ENCODE data around the gene CPLANE1.

The CPLANE1 gene

DNA sequence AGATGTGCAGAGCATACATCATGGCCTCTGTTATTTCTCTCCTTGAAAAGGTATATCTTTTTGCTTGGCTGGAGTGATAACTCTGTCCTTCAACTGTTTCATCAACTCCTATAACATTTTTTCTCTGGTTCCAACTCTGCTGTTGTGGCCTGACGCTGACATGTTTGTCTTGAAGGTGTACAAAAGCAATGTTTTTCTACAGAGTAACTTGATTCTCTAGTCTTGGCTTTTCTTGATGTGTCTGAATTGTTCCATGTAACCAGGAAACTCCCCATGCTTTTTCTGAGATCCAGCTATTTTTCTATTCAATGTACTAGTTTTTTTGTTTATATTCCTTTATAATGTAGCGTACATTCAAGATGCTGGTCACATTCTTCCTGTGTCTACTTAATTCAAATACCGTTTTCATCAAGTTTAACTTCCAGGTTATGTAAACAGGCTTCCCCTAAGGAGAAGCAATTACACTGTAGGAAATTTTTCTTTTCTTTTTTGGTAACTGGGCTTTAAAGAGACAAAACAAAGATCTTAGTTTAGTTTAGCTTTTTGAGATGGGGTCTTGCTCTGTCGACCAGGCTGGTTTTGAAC, 6.7 kb upstream of the CPLANE1 start:
- TF ChIP-seq, protein P1, sequence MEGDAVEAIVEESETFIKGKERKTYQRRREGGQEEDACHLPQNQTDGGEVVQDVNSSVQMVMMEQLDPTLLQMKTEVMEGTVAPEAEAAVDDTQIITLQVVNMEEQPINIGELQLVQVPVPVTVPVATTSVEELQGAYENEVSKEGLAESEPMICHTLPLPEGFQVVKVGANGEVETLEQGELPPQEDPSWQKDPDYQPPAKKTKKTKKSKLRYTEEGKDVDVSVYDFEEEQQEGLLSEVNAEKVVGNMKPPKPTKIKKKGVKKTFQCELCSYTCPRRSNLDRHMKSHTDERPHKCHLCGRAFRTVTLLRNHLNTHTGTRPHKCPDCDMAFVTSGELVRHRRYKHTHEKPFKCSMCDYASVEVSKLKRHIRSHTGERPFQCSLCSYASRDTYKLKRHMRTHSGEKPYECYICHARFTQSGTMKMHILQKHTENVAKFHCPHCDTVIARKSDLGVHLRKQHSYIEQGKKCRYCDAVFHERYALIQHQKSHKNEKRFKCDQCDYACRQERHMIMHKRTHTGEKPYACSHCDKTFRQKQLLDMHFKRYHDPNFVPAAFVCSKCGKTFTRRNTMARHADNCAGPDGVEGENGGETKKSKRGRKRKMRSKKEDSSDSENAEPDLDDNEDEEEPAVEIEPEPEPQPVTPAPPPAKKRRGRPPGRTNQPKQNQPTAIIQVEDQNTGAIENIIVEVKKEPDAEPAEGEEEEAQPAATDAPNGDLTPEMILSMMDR (IDR thresholded peaks at IDR 0.05; ENCODE audit: poor library complexity, severe bottlenecking), result no peak
- no peaks in the 10 kb centered on the region for H3K27me3 ChIP-seq (ENCODE audit: insufficient read depth, poor library complexity, severe bottlenecking)
- ATAC-seq (ENCODE audit: low read depth) (no peak), DNase-seq (ENCODE audit: low spot score) (no peak)
- H3K4me3 ChIP-seq (ENCODE audit: severe bottlenecking), result no peak overlapping the region
- no peak overlapping the region for H3K27ac ChIP-seq (ENCODE audit: poor library complexity, severe bottlenecking)
- H3K4me1 ChIP-seq (ENCODE audit: insufficient read depth, poor library complexity, severe bottlenecking), result no peaks in the 10 kb centered on the region
- no peaks in the 10 kb centered on the region for H3K9me3 ChIP-seq (ENCODE audit: severe bottlenecking)
- H3K36me3 ChIP-seq (ENCODE audit: low read depth), result no peaks in the 10 kb centered on the region

DNA sequence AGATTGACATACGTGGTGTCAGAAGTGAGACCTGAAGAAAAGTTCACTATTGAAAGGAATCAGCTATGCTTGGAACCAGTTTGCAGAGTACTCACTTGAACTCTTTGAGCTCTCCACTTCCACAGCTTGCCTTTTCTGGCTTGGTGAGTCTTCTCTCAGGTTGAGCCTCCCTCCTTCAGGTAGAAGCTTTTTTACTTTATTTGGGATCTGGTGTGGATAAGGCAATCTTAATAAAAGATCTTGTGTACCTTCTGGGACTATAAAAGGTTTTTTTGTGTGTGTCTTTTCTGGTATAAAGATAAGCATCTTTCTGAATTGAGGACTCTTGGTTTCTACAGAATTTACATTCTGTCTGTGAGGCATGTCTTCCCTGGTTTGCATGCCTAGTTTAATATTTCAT, 5.4 kb upstream of the CPLANE1 start:
- no peaks in the 10 kb centered on the region for H3K9me3 ChIP-seq (ENCODE audit: severe bottlenecking)
- no peaks in the 10 kb centered on the region for H3K4me1 ChIP-seq (ENCODE audit: insufficient read depth, poor library complexity, severe bottlenecking)
- no peaks in the 10 kb centered on the region for H3K36me3 ChIP-seq (ENCODE audit: low read depth)
- H3K27me3 ChIP-seq (ENCODE audit: insufficient read depth, poor library complexity, severe bottlenecking), result no peaks in the 10 kb centered on the region
- H3K4me3 ChIP-seq (ENCODE audit: severe bottlenecking), result no peak overlapping the region
- TF ChIP-seq, protein P1 (IDR thresholded peaks at IDR 0.05; ENCODE audit: poor library complexity, severe bottlenecking), result no peak
- no peak overlapping the region for H3K27ac ChIP-seq (ENCODE audit: poor library complexity, severe bottlenecking)
- DNase-seq (ENCODE audit: low spot score) (no peak), ATAC-seq (ENCODE audit: low read depth) (no peak)

DNA sequence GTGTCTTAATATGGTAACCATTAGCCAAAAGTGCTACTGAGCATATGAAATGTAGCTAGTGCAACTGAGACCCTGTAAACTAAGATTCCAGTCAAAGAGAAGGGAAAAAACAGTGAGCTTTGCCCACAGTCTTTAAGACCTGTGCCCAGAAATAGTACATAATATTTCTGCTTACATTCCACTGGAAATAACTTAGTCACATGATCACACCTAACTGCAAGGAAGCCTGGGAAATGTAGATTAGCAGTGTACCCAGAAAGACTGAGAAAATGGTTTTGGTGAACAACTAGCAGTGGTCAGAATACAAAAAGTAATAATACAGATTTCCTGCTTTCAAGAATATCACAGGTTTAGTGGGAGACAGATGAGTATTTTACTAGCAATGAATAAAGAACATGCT, 2.5 kb upstream of the CPLANE1 start:
- Histone ChIP-seq H3K4me1 (ENCODE audit: insufficient read depth, poor library complexity, severe bottlenecking) (peaks cover 5% of the 10 kb centered on the region), H3K36me3 (ENCODE audit: low read depth) (no peaks in the 10 kb centered on the region), H3K27ac (ENCODE audit: poor library complexity, severe bottlenecking) (no peak overlapping the region), H3K9me3 (ENCODE audit: severe bottlenecking) (no peaks in the 10 kb centered on the region), H3K4me3 (ENCODE audit: severe bottlenecking) (no peak overlapping the region), H3K27me3 (ENCODE audit: insufficient read depth, poor library complexity, severe bottlenecking) (no peaks in the 10 kb centered on the region)
- no peak for ATAC-seq (ENCODE audit: low read depth)
- DNase-seq (ENCODE audit: low spot score), result no peak
- TF ChIP-seq, protein P1 (IDR thresholded peaks at IDR 0.05; ENCODE audit: poor library complexity, severe bottlenecking), result no peak

DNA sequence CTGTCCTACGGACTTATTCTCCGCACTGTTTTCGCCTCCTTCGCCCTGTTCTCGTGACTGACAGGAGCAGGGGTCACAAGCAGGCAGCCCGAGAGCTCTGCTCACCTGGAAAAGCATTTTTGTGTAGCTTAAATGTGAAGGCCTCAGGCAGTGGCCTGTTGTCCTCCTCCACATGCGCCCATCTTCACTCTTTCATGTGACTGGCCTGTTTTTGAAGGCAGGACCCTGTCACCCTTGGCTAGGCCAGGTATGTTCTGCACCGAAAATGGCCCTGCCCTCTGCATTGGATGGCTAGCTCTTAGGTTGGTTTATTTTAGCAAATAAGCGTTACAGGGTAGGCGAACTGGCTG, 614 bp upstream of the CPLANE1 start:
- TF ChIP-seq, protein P1 (IDR thresholded peaks at IDR 0.05; ENCODE audit: poor library complexity, severe bottlenecking), result no peak
- peak overlapping the region; percentile 66 for H3K4me3 ChIP-seq (ENCODE audit: severe bottlenecking)
- no peaks in the 10 kb centered on the region for H3K9me3 ChIP-seq (ENCODE audit: severe bottlenecking)
- H3K27me3 ChIP-seq (ENCODE audit: insufficient read depth, poor library complexity, severe bottlenecking), result no peaks in the 10 kb centered on the region
- peaks cover 11% of the 10 kb centered on the region for H3K4me1 ChIP-seq (ENCODE audit: insufficient read depth, poor library complexity, severe bottlenecking)
- H3K27ac ChIP-seq (ENCODE audit: poor library complexity, severe bottlenecking), result peak overlapping the region; percentile 59
- no peak for DNase-seq (ENCODE audit: low spot score)
- ATAC-seq (ENCODE audit: low read depth), result no peak
- peaks cover 6% of the 10 kb centered on the region for H3K36me3 ChIP-seq (ENCODE audit: low read depth)

DNA sequence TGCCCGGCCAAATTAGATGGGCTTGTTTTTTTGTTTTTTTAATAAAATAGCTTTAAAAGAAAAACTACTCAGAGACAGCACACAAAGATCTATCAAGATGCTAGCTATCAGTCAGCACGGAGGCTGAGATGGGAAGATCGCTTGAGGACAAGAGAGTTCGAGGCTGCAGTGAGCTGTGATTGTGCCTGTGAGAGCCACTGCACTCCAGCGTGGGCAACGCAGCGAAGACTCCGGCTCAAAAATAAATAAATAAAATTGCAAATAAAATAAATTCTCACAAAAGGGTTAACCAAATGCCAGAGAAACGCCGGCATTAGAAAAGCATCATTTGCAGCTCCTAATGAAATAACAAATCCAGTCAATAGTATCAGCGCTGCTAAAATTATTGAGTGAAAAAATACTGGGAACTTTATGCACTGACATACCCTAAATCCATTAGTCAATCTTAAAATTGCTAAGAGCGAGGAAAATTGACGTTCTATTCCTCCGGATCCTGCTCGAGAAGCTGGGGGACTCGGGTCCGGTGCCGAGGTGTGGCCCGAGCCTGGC, 681 bp downstream of the CPLANE1 start:
- ATAC-seq (ENCODE audit: low read depth), result no peak
- H3K4me3 ChIP-seq (ENCODE audit: severe bottlenecking), result peak overlapping the region; percentile 66

More for the DNA sequence above, 681 bp downstream of the CPLANE1 start:
- Histone ChIP-seq H3K4me1 (ENCODE audit: insufficient read depth, poor library complexity, severe bottlenecking) (peaks cover 11% of the 10 kb centered on the region), H3K36me3 (ENCODE audit: low read depth) (peaks cover 12% of the 10 kb centered on the region), H3K9me3 (ENCODE audit: severe bottlenecking) (no peaks in the 10 kb centered on the region), H3K27me3 (ENCODE audit: insufficient read depth, poor library complexity, severe bottlenecking) (no peaks in the 10 kb centered on the region), H3K27ac (ENCODE audit: poor library complexity, severe bottlenecking) (peak overlapping the region; percentile 59)
- TF ChIP-seq, protein P1 (IDR thresholded peaks at IDR 0.05; ENCODE audit: poor library complexity, severe bottlenecking), result no peak
- no peak for DNase-seq (ENCODE audit: low spot score)

All from RWPE2 (cell line).